HS-27A (cell line): Measurements from ENCODE around the gene PEDS1.
"Not testable (repeated sequence)": the region's sequence is repeated elsewhere in the genome, so short reads cannot be mapped to it uniquely, and the experiment has no call there.

Experiments used
- DNase-seq: peaks from one replicate; pipeline ENCODE4 v3.0.0-alpha.2; 2012; ENCODE audit warnings: low read depth, missing footprints

The PEDS1 gene

GRCh38 chr20:50163570-50164317 lies 10.2 kb upstream of the PEDS1 start:
- DNase-seq: no peak

GRCh38 chr20:50161494-50161893 lies 8.0 kb upstream of the PEDS1 start:
- DNase-seq: not testable (repeated sequence)

- no peak for DNase-seq
Observed at GRCh38 chr20:50153153-50153499, 397 bp downstream of the PEDS1 start.

- no peak for DNase-seq
Observed at GRCh38 chr20:50152394-50153152, 950 bp downstream of the PEDS1 start.

- no peak for DNase-seq
Observed at GRCh38 chr20:50151034-50151743, 2.3 kb downstream of the PEDS1 start.

- no peak for DNase-seq
Observed at GRCh38 chr20:50149481-50150254, 3.9 kb downstream of the PEDS1 start.

GRCh38 chr20:50146732-50147662 lies 6.5 kb downstream of the PEDS1 start:
- no peak for DNase-seq

- DNase-seq: no peak
Observed at GRCh38 chr20:50146214-50146613, 7.3 kb downstream of the PEDS1 start.

- no peak for DNase-seq
Observed at GRCh38 chr20:50145566-50145965, 8.0 kb downstream of the PEDS1 start.

GRCh38 chr20:50144362-50144761 lies 9.2 kb downstream of the PEDS1 start:
- DNase-seq: no peak

- DNase-seq: no peak
Observed at GRCh38 chr20:50142812-50143211, 10.7 kb downstream of the PEDS1 start.

- DNase-seq: no peak
Observed at GRCh38 chr20:50141811-50142561, 11.5 kb downstream of the PEDS1 start.

- no peak for DNase-seq
Observed at GRCh38 chr20:50141018-50141675, 12.4 kb downstream of the PEDS1 start.

- DNase-seq: no peak
Observed at GRCh38 chr20:50140339-50140859, 13.1 kb downstream of the PEDS1 start.

- DNase-seq: no peak
Observed at GRCh38 chr20:50138479-50139393, 14.8 kb downstream of the PEDS1 start.

- no peak for DNase-seq
Observed at GRCh38 chr20:50138120-50138478, 15.4 kb downstream of the PEDS1 start.

GRCh38 chr20:50137702-50138101 lies 15.8 kb downstream of the PEDS1 start:
- DNase-seq: not testable (repeated sequence)

- no peak for DNase-seq
Observed at GRCh38 chr20:50136822-50137599, 16.5 kb downstream of the PEDS1 start.
